ENCODE data around the gene SYK.
A peak's percentile ranks its signal among the peaks of the same experiment; 100 is the strongest.
"Not testable (repeated sequence)": the region's sequence is repeated elsewhere in the genome, so short reads cannot be mapped to it uniquely, and the experiment has no call there.

The SYK gene

GRCh38 chr9:90871327-90871935 lies 69.8 kb downstream of the SYK start:
- Mint-ChIP-seq H3K27ac (no peak overlapping the region), H3K27me3 (no peaks in the 10 kb centered on the region), H3K36me3 (peaks cover 16 to 41% of the 10 kb centered on the region in 2 donors), H3K4me3 (no peak overlapping the region), H3K4me1 (peaks cover 8 to 15% of the 10 kb centered on the region in 2 donors), H3K9me3 (no peaks in the 10 kb centered on the region)
- no peak for ATAC-seq (replicated peaks)
- no peak for DNase-seq

GRCh38 chr9:90872835-90873294 lies 71.2 kb downstream of the SYK start:
- Mint-ChIP-seq H3K4me1 (peaks cover 0 to 5% of the 10 kb centered on the region in 2 donors), H3K4me3 (no peak overlapping the region), H3K9me3 (no peaks in the 10 kb centered on the region), H3K36me3 (peaks cover 8 to 36% of the 10 kb centered on the region in 2 donors), H3K27ac (no peak overlapping the region), H3K27me3 (no peaks in the 10 kb centered on the region)
- ATAC-seq (replicated peaks), result no peak
- no peak for DNase-seq

GRCh38 chr9:90873422-90873821 lies 71.8 kb downstream of the SYK start:
- no peak for ATAC-seq (replicated peaks)
- peaks cover 0 to 5% of the 10 kb centered on the region in 2 donors for H3K4me1 Mint-ChIP-seq
- H3K36me3 Mint-ChIP-seq, result peaks cover 13 to 38% of the 10 kb centered on the region in 2 donors
- H3K27ac Mint-ChIP-seq, result no peak overlapping the region
- no peaks in the 10 kb centered on the region for H3K9me3 Mint-ChIP-seq
- DNase-seq, result no peak
- H3K27me3 Mint-ChIP-seq, result no peaks in the 10 kb centered on the region
- H3K4me3 Mint-ChIP-seq, result no peak overlapping the region

GRCh38 chr9:90874194-90874593 lies 72.6 kb downstream of the SYK start:
- no peaks in the 10 kb centered on the region for H3K27me3 Mint-ChIP-seq
- ATAC-seq (replicated peaks) (no peak), DNase-seq (no peak)
- H3K4me3 Mint-ChIP-seq, result no peak overlapping the region
- H3K27ac Mint-ChIP-seq, result no peak overlapping the region
- no peaks in the 10 kb centered on the region for H3K9me3 Mint-ChIP-seq
- peaks cover 0 to 5% of the 10 kb centered on the region in 2 donors for H3K4me1 Mint-ChIP-seq
- H3K36me3 Mint-ChIP-seq, result peaks cover 17 to 42% of the 10 kb centered on the region in 2 donors

- Mint-ChIP-seq H3K4me3 (no peak overlapping the region), H3K36me3 (peaks cover 39 to 67% of the 10 kb centered on the region in 2 donors), H3K4me1 (peaks cover 20 to 34% of the 10 kb centered on the region in 2 donors), H3K27ac (no peak overlapping the region), H3K9me3 (peaks cover 0 to 1% of the 10 kb centered on the region in 2 donors), H3K27me3 (no peaks in the 10 kb centered on the region)
- ATAC-seq (replicated peaks), result no peak
- no peak for DNase-seq
Observed at GRCh38 chr9:90878562-90878961, 76.9 kb downstream of the SYK start.

- Mint-ChIP-seq H3K27me3 (no peaks in the 10 kb centered on the region), H3K36me3 (peaks cover 35 to 62% of the 10 kb centered on the region in 2 donors), H3K4me1 (peaks cover 20 to 34% of the 10 kb centered on the region in 2 donors), H3K4me3 (peak overlapping the region; percentile 17 to 35), H3K9me3 (peaks cover 0 to 3% of the 10 kb centered on the region in 2 donors), H3K27ac (peak overlapping the region; percentile 88)
- ATAC-seq (replicated peaks) (no peak), DNase-seq (no peak)
Observed at GRCh38 chr9:90880066-90880465, 78.4 kb downstream of the SYK start.

- Mint-ChIP-seq H3K4me1 (peaks cover 20 to 34% of the 10 kb centered on the region in 2 donors), H3K27ac (peak overlapping the region; percentile 88), H3K9me3 (peaks cover 0 to 3% of the 10 kb centered on the region in 2 donors), H3K4me3 (peak overlapping the region; percentile 29 to 48), H3K27me3 (no peaks in the 10 kb centered on the region), H3K36me3 (peaks cover 40 to 66% of the 10 kb centered on the region in 2 donors)
- DNase-seq (no peak), ATAC-seq (replicated peaks) (peak; percentile 67 to 68)
Observed at GRCh38 chr9:90880669-90881068, 79.0 kb downstream of the SYK start.

GRCh38 chr9:90881648-90882047 lies 80.0 kb downstream of the SYK start:
- Mint-ChIP-seq H3K36me3 (peaks cover 44 to 61% of the 10 kb centered on the region in 2 donors), H3K27ac (peak overlapping the region; percentile 88), H3K4me1 (peaks cover 20 to 34% of the 10 kb centered on the region in 2 donors), H3K9me3 (peaks cover 0 to 3% of the 10 kb centered on the region in 2 donors), H3K4me3 (peak overlapping the region; percentile 25 to 48), H3K27me3 (no peaks in the 10 kb centered on the region)
- DNase-seq (peak; percentile 34), ATAC-seq (replicated peaks) (peak; percentile 85 to 90)

GRCh38 chr9:90882991-90883600 lies 81.5 kb downstream of the SYK start:
- Mint-ChIP-seq H3K4me1 (peaks cover 20 to 34% of the 10 kb centered on the region in 2 donors), H3K27ac (peak overlapping the region; percentile 71), H3K4me3 (no peak overlapping the region), H3K36me3 (peaks cover 49 to 57% of the 10 kb centered on the region in 2 donors), H3K27me3 (no peaks in the 10 kb centered on the region), H3K9me3 (peaks cover 0 to 3% of the 10 kb centered on the region in 2 donors)
- DNase-seq (no peak), ATAC-seq (replicated peaks) (no peak)

- DNase-seq, result no peak
- no peak overlapping the region for H3K4me3 Mint-ChIP-seq
- no peaks in the 10 kb centered on the region for H3K27me3 Mint-ChIP-seq
- H3K27ac Mint-ChIP-seq, result peak overlapping the region; percentile 71
- no peak for ATAC-seq (replicated peaks)
- H3K9me3 Mint-ChIP-seq, result peaks cover 0 to 3% of the 10 kb centered on the region in 2 donors
- H3K4me1 Mint-ChIP-seq, result peaks cover 20 to 34% of the 10 kb centered on the region in 2 donors
- H3K36me3 Mint-ChIP-seq, result peaks cover 49 to 57% of the 10 kb centered on the region in 2 donors
Observed at GRCh38 chr9:90883661-90884060, 82.0 kb downstream of the SYK start.

GRCh38 chr9:90884178-90884577 lies 82.6 kb downstream of the SYK start:
- no peak overlapping the region for H3K4me3 Mint-ChIP-seq
- no peak overlapping the region for H3K27ac Mint-ChIP-seq
- no peaks in the 10 kb centered on the region for H3K27me3 Mint-ChIP-seq
- peaks cover 49 to 60% of the 10 kb centered on the region in 2 donors for H3K36me3 Mint-ChIP-seq
- ATAC-seq (replicated peaks) (no peak), DNase-seq (no peak)
- H3K9me3 Mint-ChIP-seq, result peaks cover 0 to 3% of the 10 kb centered on the region in 2 donors
- H3K4me1 Mint-ChIP-seq, result peaks cover 20 to 34% of the 10 kb centered on the region in 2 donors

- not testable (repeated sequence) for H3K27me3 Mint-ChIP-seq; H3K4me1 Mint-ChIP-seq; ATAC-seq (replicated peaks); DNase-seq; H3K9me3 Mint-ChIP-seq; H3K27ac Mint-ChIP-seq; H3K4me3 Mint-ChIP-seq
- peaks cover 36 to 45% of the 10 kb centered on the region in 2 donors for H3K36me3 Mint-ChIP-seq
Observed at GRCh38 chr9:90886868-90887267, 85.2 kb downstream of the SYK start.

- no peak for DNase-seq
- peaks cover 31 to 47% of the 10 kb centered on the region in 2 donors for H3K36me3 Mint-ChIP-seq
Observed at GRCh38 chr9:90888941-90889340, 87.3 kb downstream of the SYK start.

GRCh38 chr9:90890146-90890810 lies 88.7 kb downstream of the SYK start:
- Mint-ChIP-seq H3K27ac (peak overlapping the region; percentile 38), H3K27me3 (no peaks in the 10 kb centered on the region), H3K9me3 (no peaks in the 10 kb centered on the region), H3K4me1 (no peaks in the 10 kb centered on the region), H3K4me3 (no peak overlapping the region), H3K36me3 (peaks cover 30 to 45% of the 10 kb centered on the region in 2 donors)
- no peak for DNase-seq
- no peak for ATAC-seq (replicated peaks)

More at GRCh38 chr9:90888941-90889340, 87.3 kb downstream of the SYK start:
- Mint-ChIP-seq H3K27ac (no peak overlapping the region), H3K27me3 (no peaks in the 10 kb centered on the region), H3K4me3 (no peak overlapping the region), H3K4me1 (no peaks in the 10 kb centered on the region), H3K9me3 (no peaks in the 10 kb centered on the region)
- ATAC-seq (replicated peaks), result no peak

All from stimulated activated naive B cell treated with anti-CD40 and anti-IgM and Interleukin-4, amounts not matched to agents 10 μg/mL and 1 μg/mL and 100 μg/mL, for 72 hours (primary cell).